Measurements from ENCODE around the gene SEMA4B. TPM values are rescaled to one million over a fixed set of nuclear protein-coding genes. Genes with fewer than 3 reads are reported as not detected.
A peak's percentile ranks its signal among the peaks of the same experiment; 100 is the strongest.

SEMA4B gene
- total RNA-seq, 1 experiment from 2014 or later, result 32.5 TPM

DNA sequence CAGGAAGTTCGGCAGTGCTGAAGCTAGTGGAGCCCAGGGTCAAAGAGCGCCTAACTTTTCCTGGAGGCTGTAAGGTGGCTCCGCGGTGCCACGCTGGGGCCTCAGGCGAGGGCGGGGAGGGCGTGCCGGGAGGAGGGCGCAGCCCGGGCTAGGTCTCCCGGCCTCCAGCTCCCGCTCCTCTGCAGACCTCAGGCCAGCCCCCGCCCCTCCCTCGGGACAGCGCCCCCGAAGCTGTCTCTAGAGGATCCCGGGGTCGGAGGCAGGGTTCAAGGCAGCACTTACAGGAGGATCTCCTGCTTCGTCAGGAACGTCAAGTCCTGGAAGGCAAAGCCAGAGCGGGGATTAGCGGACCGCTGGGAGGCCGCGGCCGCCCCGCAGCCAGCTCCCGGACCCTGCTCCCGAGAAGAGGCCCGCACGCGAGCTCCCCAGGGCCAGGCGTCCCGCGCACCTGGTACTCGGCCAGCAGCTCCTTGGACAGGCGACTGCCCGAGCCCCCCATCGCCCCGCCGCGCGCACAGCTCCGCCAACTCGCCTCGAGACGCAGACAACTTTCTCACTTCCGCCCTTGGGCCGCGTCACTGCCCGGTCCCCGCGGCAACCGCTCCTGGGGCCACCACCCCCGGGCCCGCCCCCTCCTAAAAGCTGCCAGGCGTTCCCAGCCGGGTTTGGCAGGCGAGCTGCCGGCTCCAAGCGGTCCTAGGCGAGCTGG lies 32.4 kb downstream of the SEMA4B start, which contains the start of gene CIB1:
CIB1 (minus strand) TSS at position 555 of the 709 bp plus-strand sequence; CDS start at position 499, 56 bp downstream.
- Histone ChIP-seq H2BK120ac (ENCODE audit: low read depth, low read length, poor library complexity, severe bottlenecking) (no peak within 1 kb of the TSS), H3K27me3 (ENCODE audit: insufficient read depth, low read length) (no peaks in the 10 kb centered on the region), H2AFZ (ENCODE audit: low read length) (peak within 1 kb of the TSS; percentile 72), H2BK15ac (ENCODE audit: low read depth, low read length) (no peak within 1 kb of the TSS), H4K8ac (replicated peaks; ENCODE audit: insufficient read length, low read depth, low read length) (no peak within 1 kb of the TSS), H3K4me1 (ENCODE audit: insufficient read depth, low read length) (no peaks in the 10 kb centered on the region; the same call in 1 of the 2 replicates), H2BK12ac (ENCODE audit: insufficient read length, low read depth, low read length) (no peak within 1 kb of the TSS), H3K9me3 (ENCODE audit: control insufficient read depth, low read depth, low read length) (no peaks in the 10 kb centered on the region), H3K4ac (ENCODE audit: low read depth, low read length) (no peak within 1 kb of the TSS), H3K23ac (ENCODE audit: insufficient read length, low read depth, low read length) (no peak within 1 kb of the TSS), H2BK5ac (ENCODE audit: insufficient read length, low read length) (no peak within 1 kb of the TSS), H2BK20ac (ENCODE audit: low read depth, low read length, poor library complexity, severe bottlenecking) (no peak within 1 kb of the TSS), H3K79me1 (ENCODE audit: insufficient read depth, low read depth, low read length, poor library complexity, severe bottlenecking) (no peaks in the 10 kb centered on the region), H4K91ac (ENCODE audit: insufficient read length, low read depth, low read length) (no peak within 1 kb of the TSS), H3K14ac (ENCODE audit: insufficient read depth, low read length) (no peak within 1 kb of the TSS; the same call in 1 of the 2 replicates), H2AK5ac (ENCODE audit: insufficient read length, low read length) (no peak within 1 kb of the TSS), H3K23me2 (ENCODE audit: insufficient read length, low read depth, low read length, poor library complexity, severe bottlenecking) (peaks cover 12% of the 10 kb centered on the region), H4K20me1 (ENCODE audit: control insufficient read depth, insufficient read depth, insufficient read length) (no peaks in the 10 kb centered on the region), H3K79me2 (ENCODE audit: insufficient read depth, low read length) (no peaks in the 10 kb centered on the region), H4K5ac (ENCODE audit: insufficient read length, low read depth, low read length) (no peak within 1 kb of the TSS), H3K56ac (ENCODE audit: insufficient read length, low read depth, low read length) (no peak within 1 kb of the TSS), H3K9ac (ENCODE audit: extremely low read depth, insufficient read length, low read length) (peak within 1 kb of the TSS; percentile 38), H3K18ac (ENCODE audit: insufficient read length, low read depth, low read length) (no peak within 1 kb of the TSS), H3K27ac (ENCODE audit: insufficient read length, low read depth, low read length) (no peak within 1 kb of the TSS), H3T11ph (ENCODE audit: low read length) (no peak within 1 kb of the TSS), H3K4me2 (ENCODE audit: insufficient read depth, insufficient read length, low read length) (peak within 1 kb of the TSS; percentile 96)
- Mint-ChIP-seq H3K4me3 (peak within 1 kb of the TSS; percentile 76 to 81), H3K27ac (peak within 1 kb of the TSS in 1 of 3 experiments; percentile 83; a peak in 1 of 7 replicates), H3K36me3 (ENCODE audit: insufficient read depth in 1 of 3, low read depth in 3 of 3) (peaks cover 17 to 32% (median 26%) of the 10 kb centered on the region in 3 experiments), H3K27me3 (ENCODE audit: low read depth) (peaks cover 1% of the 10 kb centered on the region; the same call in 1 of the 2 replicates), H3K4me1 (peaks cover 15 to 16% of the 10 kb centered on the region in 2 experiments), H3K9me3 (no peaks in the 10 kb centered on the region)
- WGBS (ENCODE audit: extremely low coverage, insufficient read length, low lambda C conversion rate), result no CpG with 5 or more reads among the region's 63 CpGs
- peak; percentile 97 for DNase-seq
- TF ChIP-seq, protein P1, sequence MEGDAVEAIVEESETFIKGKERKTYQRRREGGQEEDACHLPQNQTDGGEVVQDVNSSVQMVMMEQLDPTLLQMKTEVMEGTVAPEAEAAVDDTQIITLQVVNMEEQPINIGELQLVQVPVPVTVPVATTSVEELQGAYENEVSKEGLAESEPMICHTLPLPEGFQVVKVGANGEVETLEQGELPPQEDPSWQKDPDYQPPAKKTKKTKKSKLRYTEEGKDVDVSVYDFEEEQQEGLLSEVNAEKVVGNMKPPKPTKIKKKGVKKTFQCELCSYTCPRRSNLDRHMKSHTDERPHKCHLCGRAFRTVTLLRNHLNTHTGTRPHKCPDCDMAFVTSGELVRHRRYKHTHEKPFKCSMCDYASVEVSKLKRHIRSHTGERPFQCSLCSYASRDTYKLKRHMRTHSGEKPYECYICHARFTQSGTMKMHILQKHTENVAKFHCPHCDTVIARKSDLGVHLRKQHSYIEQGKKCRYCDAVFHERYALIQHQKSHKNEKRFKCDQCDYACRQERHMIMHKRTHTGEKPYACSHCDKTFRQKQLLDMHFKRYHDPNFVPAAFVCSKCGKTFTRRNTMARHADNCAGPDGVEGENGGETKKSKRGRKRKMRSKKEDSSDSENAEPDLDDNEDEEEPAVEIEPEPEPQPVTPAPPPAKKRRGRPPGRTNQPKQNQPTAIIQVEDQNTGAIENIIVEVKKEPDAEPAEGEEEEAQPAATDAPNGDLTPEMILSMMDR (conservative IDR thresholded peaks at IDR 0.05), result no peak; the same call in 2 of the 3 replicates

Measured in H9 (cell line).